HG03097 (cell line): Measurements from ENCODE around the gene SHISA9.

Experiments used
- ATAC-seq: cut with Tn5 transposase; IDR thresholded peaks from one replicate; pipeline ENCODE4 v1.9.1; 2021; ENCODE audit not compliant: unreplicated experiment, low FRiP score

The SHISA9 gene

GRCh38 chr16:12942861-12943260 lies 41.5 kb downstream of the SHISA9 start:
- no peak for ATAC-seq

- ATAC-seq: no peak
Observed at GRCh38 chr16:12944300-12944699, 42.9 kb downstream of the SHISA9 start.

- no peak for ATAC-seq
Observed at GRCh38 chr16:12951392-12951791, 50.0 kb downstream of the SHISA9 start.

GRCh38 chr16:12951976-12952375 lies 50.6 kb downstream of the SHISA9 start:
- ATAC-seq: no peak

GRCh38 chr16:12958366-12958765 lies 57.0 kb downstream of the SHISA9 start:
- no peak for ATAC-seq

GRCh38 chr16:12959072-12959471 lies 57.7 kb downstream of the SHISA9 start:
- ATAC-seq: no peak

- no peak for ATAC-seq
Observed at GRCh38 chr16:12961626-12962025, 60.2 kb downstream of the SHISA9 start.

- ATAC-seq: no peak
Observed at GRCh38 chr16:12964461-12964860, 63.1 kb downstream of the SHISA9 start.

GRCh38 chr16:12965274-12965804 lies 63.9 kb downstream of the SHISA9 start:
- ATAC-seq: no peak

GRCh38 chr16:12971241-12971640 lies 69.8 kb downstream of the SHISA9 start:
- no peak for ATAC-seq

GRCh38 chr16:12972246-12972645 lies 70.8 kb downstream of the SHISA9 start:
- no peak for ATAC-seq

- no peak for ATAC-seq
Observed at GRCh38 chr16:12975766-12976165, 74.4 kb downstream of the SHISA9 start.

GRCh38 chr16:12976496-12976895 lies 75.1 kb downstream of the SHISA9 start:
- no peak for ATAC-seq

GRCh38 chr16:12976936-12977335 lies 75.5 kb downstream of the SHISA9 start:
- ATAC-seq: no peak

GRCh38 chr16:12985516-12985915 lies 84.1 kb downstream of the SHISA9 start:
- ATAC-seq: no peak

GRCh38 chr16:12988071-12988470 lies 86.7 kb downstream of the SHISA9 start:
- no peak for ATAC-seq

- no peak for ATAC-seq
Observed at GRCh38 chr16:12992066-12992465, 90.7 kb downstream of the SHISA9 start.

- ATAC-seq: no peak
Observed at GRCh38 chr16:12994402-12994801, 93.0 kb downstream of the SHISA9 start.

- ATAC-seq: no peak
Observed at GRCh38 chr16:12995721-12996372, 94.4 kb downstream of the SHISA9 start.

- ATAC-seq: no peak
Observed at GRCh38 chr16:12998361-12999085, 97.1 kb downstream of the SHISA9 start.

- ATAC-seq: no peak
Observed at GRCh38 chr16:12999368-12999767, 98.0 kb downstream of the SHISA9 start.

GRCh38 chr16:13005721-13006247 lies 104.4 kb downstream of the SHISA9 start:
- ATAC-seq: no peak
